Loucy (cell line): ENCODE measurements around the gene LPIN2.

Experiments
- H2AFZ ChIP-seq: fragments of 200-600 bp; sonication (generic); 2 replicates; pipeline ENCODE4 v1.6.0; 2016; ENCODE audit warnings: antibody characterized with exemption, mild to moderate bottlenecking, low read length, moderate library complexity
- H3F3A ChIP-seq: fragments of 200-600 bp; 2 replicates; pipeline ENCODE4 v1.6.0; 2016; ENCODE audit warnings: antibody characterized with exemption, low read depth, mild to moderate bottlenecking
- H3K27me3 ChIP-seq: fragments of 200-600 bp; sonication (generic); 2 replicates; pipeline ENCODE4 v1.6.1; 2014; ENCODE audit warnings: low read length, mild to moderate bottlenecking; ENCODE audit not compliant: insufficient read depth, poor library complexity, severe bottlenecking
- H3K36me3 ChIP-seq: fragments of 200-600 bp; sonication (generic); 2 replicates; pipeline ENCODE4 v1.6.1; 2016; ENCODE audit warnings: low read length; ENCODE audit not compliant: insufficient read depth
- H3K4me1 ChIP-seq: fragments of 200-600 bp; sonication (generic); 2 replicates; pipeline ENCODE4 v1.5.1; 2014; ENCODE audit warnings: low read length, mild to moderate bottlenecking; ENCODE audit not compliant: insufficient read depth, poor library complexity, severe bottlenecking
- H3K4me2 ChIP-seq: fragments of 200-600 bp; sonication (generic); 2 replicates; pipeline ENCODE4 v1.6.0; 2014; ENCODE audit warnings: antibody characterized with exemption, low read length, low read depth, mild to moderate bottlenecking; ENCODE audit not compliant: poor library complexity, severe bottlenecking
- H3K4me3 ChIP-seq: fragments of 200-600 bp; sonication (generic); 2 replicates; pipeline ENCODE4 v1.5.1; 2014; ENCODE audit warnings: low read length, mild to moderate bottlenecking, mixed read lengths; ENCODE audit not compliant: poor library complexity, severe bottlenecking
- H3K79me2 ChIP-seq: fragments of 200-600 bp; sonication (generic); 2 replicates; pipeline ENCODE4 v1.6.1; 2014; ENCODE audit warnings: low read length; ENCODE audit not compliant: insufficient read depth
- H3K9ac ChIP-seq: fragments of 200-600 bp; sonication (generic); 2 replicates; pipeline ENCODE4 v1.6.0; 2014; ENCODE audit warnings: mild to moderate bottlenecking, low read depth, low read length, moderate library complexity; ENCODE audit not compliant: poor library complexity, severe bottlenecking
- H3K9me2 ChIP-seq: fragments of 200-600 bp; sonication (generic); replicated peaks from 2 replicates; pipeline ENCODE4 v1.6.1; 2016; ENCODE audit warnings: low read depth, low read length, mixed read lengths
- H3K9me3 ChIP-seq: fragments of 200-600 bp; sonication (generic); 2 replicates; pipeline ENCODE4 v1.6.1; 2014; ENCODE audit warnings: mild to moderate bottlenecking, antibody characterized with exemption, low read length, low read depth; ENCODE audit not compliant: insufficient read depth
- H4K20me1 ChIP-seq: fragments of 200-600 bp; sonication (generic); 2 replicates; pipeline ENCODE4 v1.6.0; 2014; ENCODE audit warnings: antibody characterized with exemption, low read length, mild to moderate bottlenecking; ENCODE audit not compliant: insufficient read depth, poor library complexity, severe bottlenecking
- EZH2phosphoT487 ChIP-seq: fragments of 200-600 bp; IDR thresholded peaks from 2 replicates; pipeline ENCODE4 v1.6.1; 2018; ENCODE audit warnings: antibody characterized with exemption, mild to moderate bottlenecking, moderate library complexity, borderline replicate concordance
- TF ChIP-seq, protein P1 (sequence below): fragments of 200-600 bp; sonication (generic); conservative IDR thresholded peaks from 2 replicates; pipeline ENCODE4 v1.5.1; 2014; ENCODE audit warnings: mild to moderate bottlenecking, antibody characterized with exemption, low read length

The LPIN2 gene

GRCh38 chr18:2968606-2969005, 44.3 kb downstream of the LPIN2 start:
- Histone ChIP-seq H2AFZ (no peak overlapping the region), H3K36me3 (no peaks in the 10 kb centered on the region), H3K4me2 (peak overlapping the region; percentile 68), H3F3A (no peaks in the 10 kb centered on the region), H3K9me3 (no peaks in the 10 kb centered on the region), H3K4me1 (peaks cover 80% of the 10 kb centered on the region), H3K4me3 (no peak overlapping the region), H3K79me2 (peaks cover 100% of the 10 kb centered on the region), H3K9me2 (no peaks in the 10 kb centered on the region), H3K9ac (peak overlapping the region; percentile 23), H3K27me3 (no peaks in the 10 kb centered on the region), H4K20me1 (peaks cover 19% of the 10 kb centered on the region)
- no peak for TF ChIP-seq EZH2phosphoT487
- TF ChIP-seq, protein P1, sequence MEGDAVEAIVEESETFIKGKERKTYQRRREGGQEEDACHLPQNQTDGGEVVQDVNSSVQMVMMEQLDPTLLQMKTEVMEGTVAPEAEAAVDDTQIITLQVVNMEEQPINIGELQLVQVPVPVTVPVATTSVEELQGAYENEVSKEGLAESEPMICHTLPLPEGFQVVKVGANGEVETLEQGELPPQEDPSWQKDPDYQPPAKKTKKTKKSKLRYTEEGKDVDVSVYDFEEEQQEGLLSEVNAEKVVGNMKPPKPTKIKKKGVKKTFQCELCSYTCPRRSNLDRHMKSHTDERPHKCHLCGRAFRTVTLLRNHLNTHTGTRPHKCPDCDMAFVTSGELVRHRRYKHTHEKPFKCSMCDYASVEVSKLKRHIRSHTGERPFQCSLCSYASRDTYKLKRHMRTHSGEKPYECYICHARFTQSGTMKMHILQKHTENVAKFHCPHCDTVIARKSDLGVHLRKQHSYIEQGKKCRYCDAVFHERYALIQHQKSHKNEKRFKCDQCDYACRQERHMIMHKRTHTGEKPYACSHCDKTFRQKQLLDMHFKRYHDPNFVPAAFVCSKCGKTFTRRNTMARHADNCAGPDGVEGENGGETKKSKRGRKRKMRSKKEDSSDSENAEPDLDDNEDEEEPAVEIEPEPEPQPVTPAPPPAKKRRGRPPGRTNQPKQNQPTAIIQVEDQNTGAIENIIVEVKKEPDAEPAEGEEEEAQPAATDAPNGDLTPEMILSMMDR: no peak

DNA sequence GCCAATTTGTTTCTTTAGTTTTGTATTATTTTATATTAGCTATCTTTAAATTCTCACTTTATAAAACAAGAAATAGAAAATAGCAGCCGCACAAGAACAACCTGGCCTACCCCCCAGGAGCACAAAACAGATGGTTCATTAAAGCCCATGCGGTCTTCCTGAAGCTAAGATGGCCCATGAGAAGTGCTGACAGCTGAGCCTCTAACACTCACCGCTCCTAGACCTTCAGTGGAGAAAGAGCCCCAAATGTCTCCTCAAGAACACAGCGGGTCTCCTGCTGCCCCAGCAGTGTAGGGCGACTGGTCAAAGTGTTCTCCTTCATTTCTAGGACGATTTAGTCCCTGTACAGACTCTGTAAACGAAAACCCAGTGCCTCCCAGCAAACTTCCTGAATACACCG, 45.1 kb downstream of the LPIN2 start:
- H3K27me3 ChIP-seq: no peaks in the 10 kb centered on the region
- H3K9me2 ChIP-seq: no peaks in the 10 kb centered on the region
- H3K9ac ChIP-seq: no peak overlapping the region
- peaks cover 19% of the 10 kb centered on the region for H4K20me1 ChIP-seq
- H2AFZ ChIP-seq: no peak overlapping the region
- no peak for TF ChIP-seq EZH2phosphoT487
- TF ChIP-seq, protein P1: no peak
- no peaks in the 10 kb centered on the region for H3F3A ChIP-seq
- H3K4me3 ChIP-seq: no peak overlapping the region
- no peaks in the 10 kb centered on the region for H3K9me3 ChIP-seq
- H3K4me2 ChIP-seq: peak overlapping the region; percentile 68
- H3K79me2 ChIP-seq: peaks cover 100% of the 10 kb centered on the region
- H3K36me3 ChIP-seq: no peaks in the 10 kb centered on the region
- peaks cover 82% of the 10 kb centered on the region for H3K4me1 ChIP-seq

DNA sequence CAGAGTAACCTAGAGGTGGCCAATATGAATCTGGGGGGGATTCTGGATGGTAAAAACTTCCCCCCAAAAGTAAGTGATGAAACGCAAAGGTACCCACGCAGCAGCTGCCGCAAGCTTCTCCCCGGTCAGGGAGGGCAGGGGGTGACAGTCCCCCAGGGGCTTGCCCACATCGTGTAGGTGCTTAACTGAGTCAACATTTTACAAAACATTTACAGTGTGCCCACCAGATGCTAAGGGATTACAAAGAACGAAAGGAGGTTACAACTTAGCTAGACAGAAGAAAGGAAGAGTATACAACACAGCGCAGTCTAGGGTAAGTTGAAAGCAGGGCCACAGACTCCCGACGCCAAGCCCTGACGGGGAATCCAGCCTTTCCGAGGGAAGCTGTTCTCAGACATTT, 45.6 kb downstream of the LPIN2 start:
- peaks cover 22% of the 10 kb centered on the region for H4K20me1 ChIP-seq
- no peak overlapping the region for H2AFZ ChIP-seq
- H3K27me3 ChIP-seq: no peaks in the 10 kb centered on the region
- no peaks in the 10 kb centered on the region for H3K36me3 ChIP-seq
- peaks cover 100% of the 10 kb centered on the region for H3K79me2 ChIP-seq
- no peak for TF ChIP-seq EZH2phosphoT487
- no peak overlapping the region for H3K4me3 ChIP-seq
- H3K9ac ChIP-seq: no peak overlapping the region
- H3F3A ChIP-seq: no peaks in the 10 kb centered on the region; the same call in 1 of the 2 replicates
- H3K9me3 ChIP-seq: no peaks in the 10 kb centered on the region
- peaks cover 82% of the 10 kb centered on the region for H3K4me1 ChIP-seq
- no peaks in the 10 kb centered on the region for H3K9me2 ChIP-seq
- no peak overlapping the region for H3K4me2 ChIP-seq

- no peak overlapping the region for H3K4me2 ChIP-seq
- H3K9me2 ChIP-seq: no peaks in the 10 kb centered on the region
- H3K27me3 ChIP-seq: no peaks in the 10 kb centered on the region
- no peak overlapping the region for H3K9ac ChIP-seq
- peaks cover 83% of the 10 kb centered on the region for H3K4me1 ChIP-seq
- no peak for TF ChIP-seq EZH2phosphoT487
- TF ChIP-seq, protein P1: no peak
- no peak overlapping the region for H3K4me3 ChIP-seq
- H3K36me3 ChIP-seq: no peaks in the 10 kb centered on the region
- peaks cover 25% of the 10 kb centered on the region for H4K20me1 ChIP-seq
- no peaks in the 10 kb centered on the region; the same call in 1 of the 2 replicates for H3F3A ChIP-seq
- H3K9me3 ChIP-seq: no peaks in the 10 kb centered on the region
- peaks cover 98% of the 10 kb centered on the region for H3K79me2 ChIP-seq
- H2AFZ ChIP-seq: no peak overlapping the region
These were observed 46.4 kb downstream of the LPIN2 start for GRCh38 chr18:2966560-2966959.
